Stimulated activated CD4-positive, alpha-beta T cell treated with anti-CD3 and anti-CD28 coated beads, TNF-alpha, amount 100 ng/mL, for 1 hour (primary cell): ENCODE results near the gene KRT36.

Source experiments
- DNase-seq, 3 donors: peaks; one replicate each; pipeline ENCODE4 v3.0.0-alpha.2; 2020; ENCODE audit warnings: low read depth in 3 of 3, low spot score in 1 of 3

Gene KRT36

GRCh38 chr17:41522301-41523224 is 32.9 kb upstream of the KRT36 start:
- no peak for DNase-seq

GRCh38 chr17:41521574-41522261 is 32.0 kb upstream of the KRT36 start:
- DNase-seq: no peak

GRCh38 chr17:41520821-41521521 is 31.3 kb upstream of the KRT36 start:
- DNase-seq: no peak

- DNase-seq: no peak
These were observed 30.0 kb upstream of the KRT36 start for GRCh38 chr17:41519501-41520224.

- DNase-seq: no peak
These were observed 29.2 kb upstream of the KRT36 start, which contains the start of gene KRT15 for GRCh38 chr17:41518789-41519449. Gene KRT15, minus strand, starts transcription at chr17:41518890. Its CDS starts 63 bp downstream, at chr17:41518827.

- DNase-seq: no peak
These were observed 28.3 kb upstream of the KRT36 start for GRCh38 chr17:41518031-41518430.

GRCh38 chr17:41516830-41517283 is 27.1 kb upstream of the KRT36 start:
- DNase-seq: no peak

GRCh38 chr17:41516147-41516829 is 26.6 kb upstream of the KRT36 start:
- DNase-seq: no peak

- DNase-seq: no peak
These were observed 23.4 kb upstream of the KRT36 start for GRCh38 chr17:41513168-41513547.

GRCh38 chr17:41512546-41513167 is 22.9 kb upstream of the KRT36 start:
- DNase-seq: no peak

- no peak for DNase-seq
These were observed 22.0 kb upstream of the KRT36 start for GRCh38 chr17:41511716-41512115.

- DNase-seq: no peak
These were observed 21.4 kb upstream of the KRT36 start for GRCh38 chr17:41511116-41511515.

GRCh38 chr17:41510251-41511065 is 20.7 kb upstream of the KRT36 start:
- no peak for DNase-seq

GRCh38 chr17:41507315-41507880 is 17.7 kb upstream of the KRT36 start:
- DNase-seq: no peak

- no peak for DNase-seq
These were observed 16.4 kb upstream of the KRT36 start for GRCh38 chr17:41505809-41506767.

- DNase-seq: no peak
These were observed 15.5 kb upstream of the KRT36 start, which contains the start of gene KRT13 for GRCh38 chr17:41505007-41505808. Gene KRT13, minus strand, starts transcription at chr17:41505612. Its CDS starts 62 bp downstream, at chr17:41505550.
